Activated CD4-positive, alpha-beta memory T cell treated with anti-CD3 and anti-CD28 coated beads, Interleukin-2, amount 10 ng/mL, durations not matched to agents 7 days and 5 days (primary cell): ENCODE results near the gene TBC1D30. TPM values are rescaled to one million over a fixed set of nuclear protein-coding genes. Genes with fewer than 3 reads are reported as not detected.

Experiments used
- CTCF ChIA-PET: fragments of 350-600 bp; sonication (Branson Sonifier 250); formaldehyde crosslinking; loops from one replicate; lab custom pipeline; 2021; ENCODE audit warnings: antibody characterized with exemption, inconsistent platforms; lab: Charles Lee
- POLR2A ChIA-PET: fragments of 350-600 bp; sonication (Branson Sonifier 250); formaldehyde crosslinking; loops from one replicate; lab custom pipeline; 2021; ENCODE audit warnings: antibody characterized with exemption; lab: Charles Lee
- DNase-seq: peaks from one replicate; pipeline ENCODE4 v3.0.0-alpha.2; 2020
- H3K27ac Mint-ChIP-seq: one replicate; pipeline ENCODE4 v1.8.0; 2021; ENCODE audit warnings: mild to moderate bottlenecking, mixed read lengths
- H3K27me3 Mint-ChIP-seq: one replicate; pipeline ENCODE4 v1.8.0; 2021; ENCODE audit warnings: mixed read lengths
- H3K36me3 Mint-ChIP-seq: one replicate; pipeline ENCODE4 v1.8.0; 2021; ENCODE audit warnings: low read depth, mixed read lengths
- H3K4me1 Mint-ChIP-seq: one replicate; pipeline ENCODE4 v1.8.0; 2021; ENCODE audit warnings: mixed read lengths
- H3K4me3 Mint-ChIP-seq: one replicate; pipeline ENCODE4 v1.8.0; 2021; ENCODE audit warnings: mild to moderate bottlenecking, mixed read lengths
- H3K9me3 Mint-ChIP-seq: one replicate; pipeline ENCODE4 v1.8.0; 2021; ENCODE audit warnings: mixed read lengths
- total RNA-seq, 2 experiments: library from RNA; stranded (reverse); gene quantifications; one replicate each; pipeline ENCODE4 v1.2.3, GENCODE V29; 2021

TBC1D30 gene
- total RNA-seq, 2 experiments from 2014 or later, result 0.13 TPM; not detected in 1

- Mint-ChIP-seq H3K4me1 (peaks cover 2% of the 10 kb centered on the region), H3K27ac (no peak overlapping the region), H3K9me3 (no peaks in the 10 kb centered on the region), H3K4me3 (no peak overlapping the region), H3K27me3 (peaks cover 6% of the 10 kb centered on the region), H3K36me3 (no peaks in the 10 kb centered on the region)
- CTCF ChIA-PET, result interaction anchor here (1.0 to 2.0 kb wide), 2 partner anchors 7 to 11 kb away, joined by 3 to 7 read pairs; no protein-coding TSS in a partner anchor
- DNase-seq, result no peak
- POLR2A ChIA-PET, result no interaction called here
Observed at GRCh38 chr12:64883264-64884163, 59.1 kb downstream of the TBC1D30 start.

- ChIA-PET POLR2A (no interaction called here), CTCF (no interaction called here)
- Mint-ChIP-seq H3K27me3 (peaks cover 6% of the 10 kb centered on the region), H3K4me3 (no peak overlapping the region), H3K27ac (no peak overlapping the region), H3K9me3 (no peaks in the 10 kb centered on the region), H3K36me3 (no peaks in the 10 kb centered on the region), H3K4me1 (peaks cover 2% of the 10 kb centered on the region)
- no peak for DNase-seq
Observed at GRCh38 chr12:64884164-64884542, 59.7 kb downstream of the TBC1D30 start.

- Mint-ChIP-seq H3K9me3 (no peaks in the 10 kb centered on the region), H3K27ac (no peak overlapping the region), H3K27me3 (peaks cover 5% of the 10 kb centered on the region), H3K36me3 (no peaks in the 10 kb centered on the region), H3K4me3 (no peak overlapping the region), H3K4me1 (peaks cover 2% of the 10 kb centered on the region)
- ChIA-PET POLR2A (no interaction called here), CTCF (no interaction called here)
- no peak for DNase-seq
Observed at GRCh38 chr12:64884728-64885127, 60.3 kb downstream of the TBC1D30 start.

- H3K27me3 Mint-ChIP-seq, result peaks cover 15% of the 10 kb centered on the region
- POLR2A ChIA-PET, result interaction anchor here (2.2 kb wide), 1 partner anchor 13 kb away, joined by 5 read pairs; no protein-coding TSS in a partner anchor
- H3K4me3 Mint-ChIP-seq, result no peak overlapping the region
- H3K9me3 Mint-ChIP-seq, result no peaks in the 10 kb centered on the region
- DNase-seq, result no peak
- H3K36me3 Mint-ChIP-seq, result no peaks in the 10 kb centered on the region
- no peak overlapping the region for H3K27ac Mint-ChIP-seq
- CTCF ChIA-PET, result interaction anchor here (1.4 to 1.7 kb wide), 2 partner anchors 244 to 344 kb away, joined by 5 to 9 read pairs; no protein-coding TSS in a partner anchor
- H3K4me1 Mint-ChIP-seq, result no peaks in the 10 kb centered on the region
Observed at GRCh38 chr12:64889434-64890216, 65.2 kb downstream of the TBC1D30 start.

- Mint-ChIP-seq H3K4me3 (no peak overlapping the region), H3K9me3 (no peaks in the 10 kb centered on the region), H3K27ac (no peak overlapping the region), H3K4me1 (peaks cover 1% of the 10 kb centered on the region), H3K36me3 (no peaks in the 10 kb centered on the region), H3K27me3 (peaks cover 13% of the 10 kb centered on the region)
- POLR2A ChIA-PET, result interaction anchor here (2.2 kb wide), 1 partner anchor 15 kb away, joined by 5 read pairs; no protein-coding TSS in a partner anchor
- CTCF ChIA-PET, result interaction anchor here (0.6 to 1.9 kb wide), 22 partner anchors 9 to 1076 kb away, joined by 3 to 12 read pairs (median 4); no protein-coding TSS in a partner anchor
- DNase-seq, result no peak
Observed at GRCh38 chr12:64890873-64891468, 66.5 kb downstream of the TBC1D30 start.

- ChIA-PET CTCF (interaction anchor here (0.7 to 1.9 kb wide), 13 partner anchors 9 to 1091 kb away, joined by 3 to 12 read pairs (median 5); no protein-coding TSS in a partner anchor), POLR2A (interaction anchor here (2.2 kb wide), 1 partner anchor 15 kb away, joined by 5 read pairs; no protein-coding TSS in a partner anchor)
- Mint-ChIP-seq H3K36me3 (no peaks in the 10 kb centered on the region), H3K27ac (no peak overlapping the region), H3K27me3 (peaks cover 13% of the 10 kb centered on the region), H3K4me1 (peaks cover 1% of the 10 kb centered on the region), H3K4me3 (no peak overlapping the region), H3K9me3 (no peaks in the 10 kb centered on the region)
- no peak for DNase-seq
Observed at GRCh38 chr12:64891629-64892028, 67.2 kb downstream of the TBC1D30 start.

GRCh38 chr12:64892561-64892960 lies 68.1 kb downstream of the TBC1D30 start:
- H3K36me3 Mint-ChIP-seq, result no peaks in the 10 kb centered on the region
- POLR2A ChIA-PET, result interaction anchor here (1.6 kb wide), 1 partner anchor 13 kb away, joined by 3 read pairs; no protein-coding TSS in a partner anchor
- no peaks in the 10 kb centered on the region for H3K9me3 Mint-ChIP-seq
- no peak overlapping the region for H3K4me3 Mint-ChIP-seq
- DNase-seq, result no peak
- no peak overlapping the region for H3K27ac Mint-ChIP-seq
- peaks cover 1% of the 10 kb centered on the region for H3K4me1 Mint-ChIP-seq
- CTCF ChIA-PET, result interaction anchor here (0.7 to 2.0 kb wide), 4 partner anchors 18 to 850 kb away, joined by 3 to 6 read pairs (median 4); no protein-coding TSS in a partner anchor
- peaks cover 12% of the 10 kb centered on the region for H3K27me3 Mint-ChIP-seq

- ChIA-PET POLR2A (interaction anchor here (1.6 kb wide), 1 partner anchor 11 kb away, joined by 3 read pairs; no protein-coding TSS in a partner anchor), CTCF (interaction anchor here (0.7 to 2.0 kb wide), 5 partner anchors 11 to 373 kb away, joined by 3 to 6 read pairs (median 3); no protein-coding TSS in a partner anchor)
- no peaks in the 10 kb centered on the region for H3K36me3 Mint-ChIP-seq
- no peak overlapping the region for H3K4me3 Mint-ChIP-seq
- peaks cover 1% of the 10 kb centered on the region for H3K4me1 Mint-ChIP-seq
- DNase-seq, result no peak
- no peaks in the 10 kb centered on the region for H3K9me3 Mint-ChIP-seq
- no peak overlapping the region for H3K27ac Mint-ChIP-seq
- peaks cover 12% of the 10 kb centered on the region for H3K27me3 Mint-ChIP-seq
Observed at GRCh38 chr12:64893961-64894360, 69.5 kb downstream of the TBC1D30 start.

- ChIA-PET CTCF (interaction anchor here (0.8 to 1.4 kb wide), 2 partner anchors 12 to 227 kb away, joined by 3 read pairs; no protein-coding TSS in a partner anchor), POLR2A (no interaction called here)
- Mint-ChIP-seq H3K27ac (no peak overlapping the region), H3K4me3 (no peak overlapping the region), H3K4me1 (peaks cover 1% of the 10 kb centered on the region), H3K36me3 (no peaks in the 10 kb centered on the region), H3K9me3 (no peaks in the 10 kb centered on the region), H3K27me3 (peaks cover 7% of the 10 kb centered on the region)
- no peak for DNase-seq
Observed at GRCh38 chr12:64894827-64895475, 70.5 kb downstream of the TBC1D30 start.

- CTCF ChIA-PET, result interaction anchor here (1.4 kb wide), 1 partner anchor 227 kb away, joined by 3 read pairs; no protein-coding TSS in a partner anchor
- DNase-seq, result no peak
- H3K9me3 Mint-ChIP-seq, result no peaks in the 10 kb centered on the region
- H3K4me1 Mint-ChIP-seq, result peaks cover 1% of the 10 kb centered on the region
- POLR2A ChIA-PET, result no interaction called here
- peaks cover 8% of the 10 kb centered on the region for H3K27me3 Mint-ChIP-seq
- no peak overlapping the region for H3K4me3 Mint-ChIP-seq
- no peaks in the 10 kb centered on the region for H3K36me3 Mint-ChIP-seq
- H3K27ac Mint-ChIP-seq, result no peak overlapping the region
Observed at GRCh38 chr12:64895526-64895925, 71.1 kb downstream of the TBC1D30 start.

- H3K27me3 Mint-ChIP-seq, result peaks cover 9% of the 10 kb centered on the region
- no peak overlapping the region for H3K27ac Mint-ChIP-seq
- no peaks in the 10 kb centered on the region for H3K36me3 Mint-ChIP-seq
- no peak overlapping the region for H3K4me3 Mint-ChIP-seq
- no peaks in the 10 kb centered on the region for H3K9me3 Mint-ChIP-seq
- ChIA-PET CTCF (interaction anchor here (1.1 to 1.3 kb wide), 2 partner anchors 10 to 332 kb away, joined by 3 to 4 read pairs; no protein-coding TSS in a partner anchor), POLR2A (no interaction called here)
- no peaks in the 10 kb centered on the region for H3K4me1 Mint-ChIP-seq
- DNase-seq, result no peak
Observed at GRCh38 chr12:64900540-64900939, 76.1 kb downstream of the TBC1D30 start.
